Testis (tissue), 3 donors: ENCODE measurements around the gene EMC8. TPM values are rescaled to one million over a fixed set of nuclear protein-coding genes. Genes with fewer than 3 reads are reported as not detected.

Experiments used
- DNase-seq: peaks from one replicate; pipeline ENCODE4 v3.0.0-alpha.2; 2019
- H3K27ac ChIP-seq, 2 donors: fragments of 200-600 bp; sonication (generic); one replicate each; pipeline ENCODE4 v1.5.1; 2019
- H3K27me3 ChIP-seq: fragments of 200-600 bp; sonication (generic); one replicate; pipeline ENCODE4 v1.5.1; 2019
- H3K36me3 ChIP-seq: fragments of 200-600 bp; sonication (generic); one replicate; pipeline ENCODE4 v1.5.1; 2017; ENCODE audit warnings: low read depth; ENCODE audit errors: missing control alignments
- H3K4me1 ChIP-seq: fragments of 200-600 bp; sonication (generic); one replicate; pipeline ENCODE4 v1.5.1; 2019
- H3K4me3 ChIP-seq, 2 donors: fragments of 200-600 bp; sonication (generic); one replicate each; pipeline ENCODE4 v1.5.1; 2017 to 2019
- H3K9me3 ChIP-seq: fragments of 200-600 bp; sonication (generic); one replicate; pipeline ENCODE4 v1.5.1; 2017
- POLR2A ChIP-seq: fragments of 450-650 bp; IDR thresholded peaks from one replicate; pipeline ENCODE4 v1.6.1; 2017; ENCODE audit warnings: antibody characterized with exemption, mild to moderate bottlenecking, moderate library complexity
- WGBS, 2 donors: methylation state at CpG; one replicate each; pipeline ENCODE4 v1.1.5; 2018; 5-methylcytosine and 5-hydroxymethylcytosine counted together
- intact Hi-C: fragments of 100-400 bp; cut with DNase I; formaldehyde crosslinking; loops from one replicate; pipeline ENCODE4 v1.15.1; 2023; ENCODE audit warnings: low total_unique reads
- polyA plus RNA-seq: library from polyadenylated mRNA; stranded (reverse); fragments of 350-450 nt; fragmentation: Illumina TruSeq; extraction: RNeasy Lipid Tissue Mini Kit (QIAGEN cat#74804); gene quantifications from one replicate; pipeline ENCODE4 v1.2.3, GENCODE V29; 2014; ENCODE audit warnings: low read depth, low replicate concordance; ENCODE audit not compliant: insufficient read depth
- total RNA-seq, 2 donors: library from RNA; depleted of rRNA; stranded (reverse); fragments of >200 nt; gene quantifications; one replicate each; pipeline ENCODE4 v1.2.3, GENCODE V29; 2016
- TF ChIP-seq, protein P1 (sequence below), 3 experiments: fragments of 450-650 bp in 2 of 3; fragments of 200-600 bp in 1 of 3; sonication (generic) in 1 of 3; IDR thresholded peaks; one replicate each; pipeline ENCODE4 v1.5.1; 2016 to 2019; ENCODE audit warnings: antibody characterized with exemption in 3 of 3, mild to moderate bottlenecking in 2 of 3, moderate library complexity in 1 of 3

EMC8 gene
- total and polyA plus RNA-seq, 3 donors from 2014 or later: 38.7 to 57.3 (median 44.2) TPM

- Histone ChIP-seq H3K27me3 (no peaks in the 10 kb centered on the region), H3K36me3 (no peaks in the 10 kb centered on the region), H3K27ac (no peak overlapping the region), H3K4me1 (no peaks in the 10 kb centered on the region), H3K9me3 (no peaks in the 10 kb centered on the region), H3K4me3 (no peak overlapping the region)
- TF ChIP-seq, protein P1, sequence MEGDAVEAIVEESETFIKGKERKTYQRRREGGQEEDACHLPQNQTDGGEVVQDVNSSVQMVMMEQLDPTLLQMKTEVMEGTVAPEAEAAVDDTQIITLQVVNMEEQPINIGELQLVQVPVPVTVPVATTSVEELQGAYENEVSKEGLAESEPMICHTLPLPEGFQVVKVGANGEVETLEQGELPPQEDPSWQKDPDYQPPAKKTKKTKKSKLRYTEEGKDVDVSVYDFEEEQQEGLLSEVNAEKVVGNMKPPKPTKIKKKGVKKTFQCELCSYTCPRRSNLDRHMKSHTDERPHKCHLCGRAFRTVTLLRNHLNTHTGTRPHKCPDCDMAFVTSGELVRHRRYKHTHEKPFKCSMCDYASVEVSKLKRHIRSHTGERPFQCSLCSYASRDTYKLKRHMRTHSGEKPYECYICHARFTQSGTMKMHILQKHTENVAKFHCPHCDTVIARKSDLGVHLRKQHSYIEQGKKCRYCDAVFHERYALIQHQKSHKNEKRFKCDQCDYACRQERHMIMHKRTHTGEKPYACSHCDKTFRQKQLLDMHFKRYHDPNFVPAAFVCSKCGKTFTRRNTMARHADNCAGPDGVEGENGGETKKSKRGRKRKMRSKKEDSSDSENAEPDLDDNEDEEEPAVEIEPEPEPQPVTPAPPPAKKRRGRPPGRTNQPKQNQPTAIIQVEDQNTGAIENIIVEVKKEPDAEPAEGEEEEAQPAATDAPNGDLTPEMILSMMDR (IDR thresholded peaks at IDR 0.05): no peak
- no peak for TF ChIP-seq POLR2A
- intact Hi-C loops: no loop called here
- WGBS, 2 donors: 86 to 93% methylated on average over 9 of the region's 9 CpGs
- no peak for DNase-seq
Observed at GRCh38 chr16:85842848-85843247, 43.5 kb upstream of the EMC8 start.

- H3K27me3 ChIP-seq: no peaks in the 10 kb centered on the region
- no peaks in the 10 kb centered on the region for H3K36me3 ChIP-seq
- H3K9me3 ChIP-seq: no peaks in the 10 kb centered on the region
- 91 to 97% methylated on average over 9 of the region's 9 CpGs for WGBS, 2 donors
- intact Hi-C loops: no loop called here
- TF ChIP-seq, protein P1 (IDR thresholded peaks at IDR 0.05): no peak
- TF ChIP-seq POLR2A: no peak
- no peak for DNase-seq
- no peaks in the 10 kb centered on the region for H3K4me1 ChIP-seq
- H3K27ac ChIP-seq: no peak overlapping the region
- H3K4me3 ChIP-seq: no peak overlapping the region
Observed at GRCh38 chr16:85842435-85842834, 43.1 kb upstream of the EMC8 start.

- intact Hi-C loops: no loop called here
- Histone ChIP-seq H3K9me3 (no peaks in the 10 kb centered on the region), H3K4me1 (no peaks in the 10 kb centered on the region), H3K36me3 (no peaks in the 10 kb centered on the region), H3K27me3 (no peaks in the 10 kb centered on the region), H3K4me3 (no peak overlapping the region), H3K27ac (no peak overlapping the region)
- WGBS, 2 donors: 94% methylated on average over 8 to 10 of the region's 10 CpGs
- no peak for DNase-seq
- TF ChIP-seq POLR2A: no peak
- TF ChIP-seq, protein P1 (IDR thresholded peaks at IDR 0.05): no peak
Observed at GRCh38 chr16:85840801-85841200, 41.5 kb upstream of the EMC8 start.

DNA sequence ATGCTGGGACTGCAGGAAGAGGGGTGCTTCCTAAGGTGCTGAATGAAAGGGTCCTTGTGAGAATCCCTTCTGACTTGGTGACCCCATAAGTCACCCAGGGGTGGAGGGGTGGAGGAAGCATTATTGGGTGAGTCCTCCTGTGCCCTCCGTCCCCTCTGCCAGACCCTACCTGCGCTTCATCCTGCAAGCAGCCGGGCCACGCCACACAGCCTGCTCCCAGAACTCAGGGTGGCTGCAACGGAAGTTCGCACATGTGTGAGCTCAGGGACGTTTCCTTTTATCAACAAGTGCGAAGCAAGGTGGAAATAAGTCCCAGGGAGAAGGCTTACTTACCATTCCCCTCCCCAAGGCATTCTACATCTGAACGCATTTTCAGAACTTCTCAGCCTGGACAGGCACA, 41.1 kb upstream of the EMC8 start:
- H3K27ac ChIP-seq: no peak overlapping the region
- 95% methylated on average over 6 to 9 of the region's 9 CpGs for WGBS, 2 donors
- H3K9me3 ChIP-seq: no peaks in the 10 kb centered on the region
- no peaks in the 10 kb centered on the region for H3K4me1 ChIP-seq
- no peaks in the 10 kb centered on the region for H3K36me3 ChIP-seq
- TF ChIP-seq POLR2A: no peak
- TF ChIP-seq, protein P1 (IDR thresholded peaks at IDR 0.05): no peak
- no peak for DNase-seq
- intact Hi-C loops: no loop called here
- H3K27me3 ChIP-seq: no peaks in the 10 kb centered on the region
- H3K4me3 ChIP-seq: no peak overlapping the region

DNA sequence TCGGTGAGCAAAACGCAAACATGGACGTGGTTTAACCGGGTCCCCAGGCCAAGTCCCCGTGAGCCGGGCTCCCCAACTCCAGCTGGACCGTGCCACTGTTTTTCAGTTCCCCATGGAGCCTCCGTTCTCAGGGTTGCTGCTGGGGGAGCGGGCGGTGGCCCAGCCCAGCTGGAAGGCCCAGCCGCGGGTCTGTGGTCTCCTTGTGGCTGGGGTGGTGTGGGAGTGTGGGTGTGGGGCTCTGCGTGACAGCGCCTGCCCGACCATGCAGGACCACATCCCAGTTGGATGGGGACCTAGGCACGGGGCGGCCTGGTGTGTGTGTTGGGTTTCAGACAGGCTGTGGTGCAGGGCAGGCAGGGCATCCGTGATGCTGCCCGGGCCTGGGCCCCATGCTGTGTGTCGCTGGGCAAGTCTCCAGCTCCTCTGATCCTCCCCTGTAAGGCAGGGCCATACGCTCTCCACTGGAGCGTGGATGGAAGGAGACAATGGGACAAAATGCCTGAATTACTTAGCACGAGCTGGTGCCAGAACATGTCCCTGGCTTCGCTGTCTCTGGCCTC, 40.4 kb upstream of the EMC8 start:
- Histone ChIP-seq H3K36me3 (no peaks in the 10 kb centered on the region), H3K9me3 (no peaks in the 10 kb centered on the region), H3K4me1 (no peaks in the 10 kb centered on the region), H3K27ac (no peak overlapping the region), H3K27me3 (no peaks in the 10 kb centered on the region), H3K4me3 (no peak overlapping the region)
- TF ChIP-seq, protein P1 (IDR thresholded peaks at IDR 0.05): no peak
- no peak for TF ChIP-seq POLR2A
- WGBS, 2 donors: 89 to 93% methylated on average over 4 to 24 of the region's 24 CpGs
- intact Hi-C loops: no loop called here
- no peak for DNase-seq
